ENCODE measurements around the gene PPOX. TPM values are rescaled to one million over a fixed set of nuclear protein-coding genes. Genes with fewer than 3 reads are reported as not detected.
A peak's percentile ranks its signal among the peaks of the same experiment; 100 is the strongest.

The PPOX gene
- total RNA-seq, 1 experiment from 2014 or later: 24.2 TPM

DNA sequence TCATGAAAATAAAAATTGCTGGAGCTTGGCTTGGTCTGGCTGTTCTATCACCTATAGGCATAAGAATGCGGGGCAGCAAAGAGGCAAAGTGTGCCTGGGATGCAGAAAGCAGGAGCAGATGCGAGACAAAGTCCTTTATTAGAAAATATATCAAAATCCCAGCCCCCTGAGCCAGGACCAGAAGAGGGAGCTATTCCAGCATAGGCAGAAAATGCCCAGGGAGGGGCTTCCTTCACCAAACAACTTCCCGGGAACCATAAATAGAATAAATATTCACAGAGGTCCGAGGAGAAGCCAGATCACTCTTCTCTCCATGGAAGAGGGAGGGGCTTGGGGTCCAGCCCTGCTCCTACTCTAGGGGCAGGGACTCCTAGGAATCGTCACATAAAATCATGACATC, 5.0 kb downstream of the PPOX start:
- H3K4me1 ChIP-seq (ENCODE audit: control insufficient read depth in 1 of 2, insufficient read depth in 2 of 2, low read length in 2 of 2): peaks cover 4 to 19% of the 10 kb centered on the region in 2 experiments; a peak in 3 of 4 replicates
- no peaks in the 10 kb centered on the region for H4K20me1 ChIP-seq (ENCODE audit: insufficient read depth)
- ATAC-seq (no peak), DNase-seq (ENCODE audit: low read depth, low spot score) (no peak)
- BruUV-seq (replicated peaks): no TSS peak
- no peak overlapping the region for H2AFZ ChIP-seq (ENCODE audit: low read depth, low read length, poor library complexity, severe bottlenecking)
- peaks cover 9% of the 10 kb centered on the region; the same call in 1 of the 2 replicates for H3K79me2 ChIP-seq (ENCODE audit: insufficient read depth, low read length)
- ChIA-PET POLR2A (no interaction called here), CTCF (interaction anchor here (1.0 to 1.5 kb wide), 2 partner anchors 56 to 210 kb away, joined by 3 read pairs; no protein-coding TSS in a partner anchor), RAD21 (ENCODE audit: low non-redundant PET in 1 of 2, low total read pairs in 2 of 2, uncharacterized antibody in 2 of 2, unreplicated experiment in 2 of 2) (no interaction called here)
- no peaks in the 10 kb centered on the region for H3K27me3 ChIP-seq (ENCODE audit: insufficient read depth, low read length)
- H3K9me2 ChIP-seq (ENCODE audit: insufficient read depth): no peaks in the 10 kb centered on the region
- peaks cover 21 to 38% of the 10 kb centered on the region in 2 experiments; a peak in 3 of 4 replicates for H3K36me3 ChIP-seq (ENCODE audit: control insufficient read depth in 1 of 2, insufficient read depth in 2 of 2, low read length in 2 of 2)
- H3K9me3 ChIP-seq (ENCODE audit: control insufficient read depth in 1 of 2, insufficient read depth in 1 of 2, low read depth in 1 of 2, low read length in 2 of 2): no peaks in the 10 kb centered on the region
- no peak overlapping the region for H3K4me2 ChIP-seq (ENCODE audit: low read length)
- no peak overlapping the region for H3K9ac ChIP-seq (ENCODE audit: low read length)
- intact Hi-C loops (cut with micrococcal nuclease): no loop called here
- TF ChIP-seq, protein P1, sequence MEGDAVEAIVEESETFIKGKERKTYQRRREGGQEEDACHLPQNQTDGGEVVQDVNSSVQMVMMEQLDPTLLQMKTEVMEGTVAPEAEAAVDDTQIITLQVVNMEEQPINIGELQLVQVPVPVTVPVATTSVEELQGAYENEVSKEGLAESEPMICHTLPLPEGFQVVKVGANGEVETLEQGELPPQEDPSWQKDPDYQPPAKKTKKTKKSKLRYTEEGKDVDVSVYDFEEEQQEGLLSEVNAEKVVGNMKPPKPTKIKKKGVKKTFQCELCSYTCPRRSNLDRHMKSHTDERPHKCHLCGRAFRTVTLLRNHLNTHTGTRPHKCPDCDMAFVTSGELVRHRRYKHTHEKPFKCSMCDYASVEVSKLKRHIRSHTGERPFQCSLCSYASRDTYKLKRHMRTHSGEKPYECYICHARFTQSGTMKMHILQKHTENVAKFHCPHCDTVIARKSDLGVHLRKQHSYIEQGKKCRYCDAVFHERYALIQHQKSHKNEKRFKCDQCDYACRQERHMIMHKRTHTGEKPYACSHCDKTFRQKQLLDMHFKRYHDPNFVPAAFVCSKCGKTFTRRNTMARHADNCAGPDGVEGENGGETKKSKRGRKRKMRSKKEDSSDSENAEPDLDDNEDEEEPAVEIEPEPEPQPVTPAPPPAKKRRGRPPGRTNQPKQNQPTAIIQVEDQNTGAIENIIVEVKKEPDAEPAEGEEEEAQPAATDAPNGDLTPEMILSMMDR (IDR thresholded peaks at IDR 0.05 in 2 of 3, conservative IDR thresholded peaks at IDR 0.05 in 1 of 3; ENCODE audit: borderline replicate concordance in 1 of 3, insufficient read depth in 1 of 3, low read depth in 2 of 3, low read length in 2 of 3): peak; percentile 29 to 51 (median 46); a peak in 5 of 6 replicates
- TF ChIP-seq FOSL1 (IDR thresholded peaks at IDR 0.05; ENCODE audit: low read depth) (no peak), EZH2phosphoT487 (IDR thresholded peaks at IDR 0.05; ENCODE audit: borderline replicate concordance) (no peak), POLR2AphosphoS5 (IDR thresholded peaks at IDR 0.05; ENCODE audit: low read depth, low read length) (no peak)
- no peak overlapping the region for H3K4me3 ChIP-seq (replicated peaks in 1 of 2; ENCODE audit: low read depth in 1 of 2, low read length in 2 of 2)
- no peak overlapping the region for H3K27ac ChIP-seq (ENCODE audit: low read depth, low read length)

DNA sequence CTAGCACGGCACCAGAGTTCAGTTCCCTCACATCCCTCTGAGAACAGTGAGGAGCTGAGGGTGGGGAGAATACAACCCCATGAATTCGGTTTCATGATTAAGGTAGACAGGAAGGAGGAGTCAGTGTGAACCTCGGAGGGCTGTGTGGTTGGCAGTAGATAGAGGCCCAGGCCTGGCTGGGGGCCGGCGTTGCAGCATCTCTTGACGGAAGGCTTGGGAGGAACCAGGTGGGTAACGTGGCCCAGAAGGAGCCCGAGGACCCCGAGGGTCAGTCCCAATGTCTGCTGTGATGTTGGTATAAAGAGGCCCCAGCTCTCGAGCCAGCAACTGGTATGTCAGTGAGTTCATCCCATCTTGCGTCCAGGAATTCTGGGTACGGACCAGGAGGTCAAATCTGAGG, 5.5 kb downstream of the PPOX start:
- H3K4me1 ChIP-seq (ENCODE audit: control insufficient read depth in 1 of 2, insufficient read depth in 2 of 2, low read length in 2 of 2): peaks cover 7 to 20% of the 10 kb centered on the region in 2 experiments; a peak in 3 of 4 replicates
- no peaks in the 10 kb centered on the region for H4K20me1 ChIP-seq (ENCODE audit: insufficient read depth)
- H3K4me3 ChIP-seq (replicated peaks in 1 of 2; ENCODE audit: low read depth in 1 of 2, low read length in 2 of 2): no peak overlapping the region
- no peak overlapping the region for H3K27ac ChIP-seq (ENCODE audit: low read depth, low read length)
- TF ChIP-seq JUND (IDR thresholded peaks at IDR 0.05) (no peak), RAD21 (IDR thresholded peaks at IDR 0.05; ENCODE audit: low read depth) (no peak), EGR1 (IDR thresholded peaks at IDR 0.05; ENCODE audit: low read depth) (no peak), EZH2 (IDR thresholded peaks at IDR 0.05) (no peak), CEBPB (IDR thresholded peaks at IDR 0.05; ENCODE audit: low read depth) (no peak), EZH2phosphoT487 (IDR thresholded peaks at IDR 0.05; ENCODE audit: borderline replicate concordance) (no peak), SRF (IDR thresholded peaks at IDR 0.05; ENCODE audit: low read depth) (no peak), POLR2A (IDR thresholded peaks at IDR 0.05; ENCODE audit: borderline replicate concordance, extremely low read depth, insufficient read depth, insufficient read length) (no peak)
- TF ChIP-seq, protein P2, sequence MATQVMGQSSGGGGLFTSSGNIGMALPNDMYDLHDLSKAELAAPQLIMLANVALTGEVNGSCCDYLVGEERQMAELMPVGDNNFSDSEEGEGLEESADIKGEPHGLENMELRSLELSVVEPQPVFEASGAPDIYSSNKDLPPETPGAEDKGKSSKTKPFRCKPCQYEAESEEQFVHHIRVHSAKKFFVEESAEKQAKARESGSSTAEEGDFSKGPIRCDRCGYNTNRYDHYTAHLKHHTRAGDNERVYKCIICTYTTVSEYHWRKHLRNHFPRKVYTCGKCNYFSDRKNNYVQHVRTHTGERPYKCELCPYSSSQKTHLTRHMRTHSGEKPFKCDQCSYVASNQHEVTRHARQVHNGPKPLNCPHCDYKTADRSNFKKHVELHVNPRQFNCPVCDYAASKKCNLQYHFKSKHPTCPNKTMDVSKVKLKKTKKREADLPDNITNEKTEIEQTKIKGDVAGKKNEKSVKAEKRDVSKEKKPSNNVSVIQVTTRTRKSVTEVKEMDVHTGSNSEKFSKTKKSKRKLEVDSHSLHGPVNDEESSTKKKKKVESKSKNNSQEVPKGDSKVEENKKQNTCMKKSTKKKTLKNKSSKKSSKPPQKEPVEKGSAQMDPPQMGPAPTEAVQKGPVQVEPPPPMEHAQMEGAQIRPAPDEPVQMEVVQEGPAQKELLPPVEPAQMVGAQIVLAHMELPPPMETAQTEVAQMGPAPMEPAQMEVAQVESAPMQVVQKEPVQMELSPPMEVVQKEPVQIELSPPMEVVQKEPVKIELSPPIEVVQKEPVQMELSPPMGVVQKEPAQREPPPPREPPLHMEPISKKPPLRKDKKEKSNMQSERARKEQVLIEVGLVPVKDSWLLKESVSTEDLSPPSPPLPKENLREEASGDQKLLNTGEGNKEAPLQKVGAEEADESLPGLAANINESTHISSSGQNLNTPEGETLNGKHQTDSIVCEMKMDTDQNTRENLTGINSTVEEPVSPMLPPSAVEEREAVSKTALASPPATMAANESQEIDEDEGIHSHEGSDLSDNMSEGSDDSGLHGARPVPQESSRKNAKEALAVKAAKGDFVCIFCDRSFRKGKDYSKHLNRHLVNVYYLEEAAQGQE (IDR thresholded peaks at IDR 0.05; ENCODE audit: low read depth): no peak
- TF ChIP-seq, protein P3, sequence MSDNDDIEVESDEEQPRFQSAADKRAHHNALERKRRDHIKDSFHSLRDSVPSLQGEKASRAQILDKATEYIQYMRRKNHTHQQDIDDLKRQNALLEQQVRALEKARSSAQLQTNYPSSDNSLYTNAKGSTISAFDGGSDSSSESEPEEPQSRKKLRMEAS (IDR thresholded peaks at IDR 0.05): no peak
- no peak overlapping the region for H3K9ac ChIP-seq (ENCODE audit: low read length)
- no peaks in the 10 kb centered on the region for H3K9me3 ChIP-seq (ENCODE audit: control insufficient read depth in 1 of 2, insufficient read depth in 1 of 2, low read depth in 1 of 2, low read length in 2 of 2)
- H3K36me3 ChIP-seq (ENCODE audit: control insufficient read depth in 1 of 2, insufficient read depth in 2 of 2, low read length in 2 of 2): peaks cover 21 to 38% of the 10 kb centered on the region in 2 experiments; a peak in 3 of 4 replicates
- H2AFZ ChIP-seq (ENCODE audit: low read depth, low read length, poor library complexity, severe bottlenecking): no peak overlapping the region
- CTCF ChIA-PET: interaction anchor here (1.0 to 1.5 kb wide), 2 partner anchors 55 to 210 kb away, joined by 3 read pairs; no protein-coding TSS in a partner anchor
- H3K79me2 ChIP-seq (ENCODE audit: insufficient read depth, low read length): peaks cover 14% of the 10 kb centered on the region
- no TSS peak for BruUV-seq (replicated peaks)
- no peak overlapping the region for H3K4me2 ChIP-seq (ENCODE audit: low read length)
- intact Hi-C loops (cut with micrococcal nuclease): no loop called here
- no peaks in the 10 kb centered on the region for H3K9me2 ChIP-seq (ENCODE audit: insufficient read depth)
- ATAC-seq: no peak
- H3K27me3 ChIP-seq (ENCODE audit: insufficient read depth, low read length): no peaks in the 10 kb centered on the region
- POLR2A ChIA-PET: no interaction called here
- DNase-seq (ENCODE audit: low read depth, low spot score): no peak
- RAD21 ChIA-PET (ENCODE audit: low non-redundant PET in 1 of 2, low total read pairs in 2 of 2, uncharacterized antibody in 2 of 2, unreplicated experiment in 2 of 2): no interaction called here
